H9 (cell line): ENCODE measurements around the gene PFN4. TPM values are rescaled to one million over a fixed set of nuclear protein-coding genes. Genes with fewer than 3 reads are reported as not detected.

Experiments used
- DNase-seq: peaks from one replicate; pipeline ENCODE4 v3.0.0-alpha.2; 2017
- H2AFZ ChIP-seq: one replicate; pipeline ENCODE4 v1.6.1; 2013; ENCODE audit warnings: mild to moderate bottlenecking, low read length, control low read depth, moderate library complexity
- H2AK5ac ChIP-seq: 2 replicates; pipeline ENCODE4 v1.6.1; 2013; ENCODE audit warnings: low read length, control low read depth, mixed read lengths; ENCODE audit not compliant: insufficient read length
- H2BK120ac ChIP-seq: one replicate; pipeline ENCODE4 v1.6.1; 2013; ENCODE audit warnings: low read depth, mild to moderate bottlenecking, low read length, control low read depth, inconsistent platforms; ENCODE audit not compliant: poor library complexity, severe bottlenecking
- H2BK12ac ChIP-seq: 2 replicates; pipeline ENCODE4 v1.6.1; 2013; ENCODE audit warnings: low read length, control low read depth, mixed read lengths, low read depth; ENCODE audit not compliant: insufficient read length
- H2BK15ac ChIP-seq: 2 replicates; pipeline ENCODE4 v1.6.1; 2013; ENCODE audit warnings: low read depth, low read length, control low read depth
- H2BK20ac ChIP-seq: one replicate; pipeline ENCODE4 v1.6.1; 2013; ENCODE audit warnings: low read depth, mild to moderate bottlenecking, low read length, control low read depth, inconsistent platforms; ENCODE audit not compliant: poor library complexity, severe bottlenecking
- H2BK5ac ChIP-seq: 2 replicates; pipeline ENCODE4 v1.6.1; 2013; ENCODE audit warnings: low read length, control low read depth, mixed read lengths; ENCODE audit not compliant: insufficient read length
- H3K14ac ChIP-seq: 2 replicates; pipeline ENCODE4 v1.6.1; 2013; ENCODE audit warnings: low read length, control low read depth; ENCODE audit not compliant: insufficient read depth
- H3K18ac ChIP-seq: 2 replicates; pipeline ENCODE4 v1.6.1; 2013; ENCODE audit warnings: low read depth, mild to moderate bottlenecking, mixed read lengths, low read length, control low read depth; ENCODE audit not compliant: insufficient read length
- H3K23ac ChIP-seq: 2 replicates; pipeline ENCODE4 v1.6.1; 2013; ENCODE audit warnings: low read length, control low read depth, mixed read lengths, low read depth; ENCODE audit not compliant: insufficient read length
- H3K23me2 ChIP-seq: 2 replicates; pipeline ENCODE4 v1.6.1; 2013; ENCODE audit warnings: low read depth, mild to moderate bottlenecking, mixed read lengths, low read length, control low read depth; ENCODE audit not compliant: insufficient read length, poor library complexity, severe bottlenecking
- H3K27ac ChIP-seq: 2 replicates; pipeline ENCODE4 v1.5.1; 2013; ENCODE audit warnings: low read length, control low read depth, mixed read lengths, low read depth; ENCODE audit not compliant: insufficient read length
- H3K27me3 ChIP-seq: 2 replicates; pipeline ENCODE4 v1.6.1; 2013; ENCODE audit warnings: low read length, control low read depth, inconsistent platforms; ENCODE audit not compliant: insufficient read depth
- H3K4ac ChIP-seq: 2 replicates; pipeline ENCODE4 v1.6.1; 2013; ENCODE audit warnings: low read depth, mild to moderate bottlenecking, control low read depth, inconsistent platforms, low read length, moderate library complexity
- H3K4me1 ChIP-seq: 2 replicates; pipeline ENCODE4 v1.6.1; 2013; ENCODE audit warnings: low read length, control low read depth, inconsistent platforms; ENCODE audit not compliant: insufficient read depth
- H3K4me2 ChIP-seq: 2 replicates; pipeline ENCODE4 v1.6.1; 2013; ENCODE audit warnings: low read length, control low read depth, mixed read lengths; ENCODE audit not compliant: insufficient read length, insufficient read depth
- H3K56ac ChIP-seq: 2 replicates; pipeline ENCODE4 v1.6.1; 2013; ENCODE audit warnings: low read depth, mild to moderate bottlenecking, mixed read lengths, low read length, control low read depth; ENCODE audit not compliant: insufficient read length
- H3K79me1 ChIP-seq: 2 replicates; pipeline ENCODE4 v1.6.1; 2013; ENCODE audit warnings: low read depth, mild to moderate bottlenecking, moderate library complexity, low read length, control low read depth, inconsistent platforms; ENCODE audit not compliant: insufficient read depth, poor library complexity, severe bottlenecking
- H3K79me2 ChIP-seq: 2 replicates; pipeline ENCODE4 v1.6.1; 2013; ENCODE audit warnings: low read length, control low read depth, inconsistent platforms; ENCODE audit not compliant: insufficient read depth
- H3K9ac ChIP-seq: 2 replicates; pipeline ENCODE4 v1.6.1; 2013; ENCODE audit warnings: low read length, control low read depth, mixed read lengths; ENCODE audit not compliant: insufficient read length; ENCODE audit errors: extremely low read depth
- H3K9me3 ChIP-seq: one replicate; pipeline ENCODE4 v1.6.1; 2013; ENCODE audit warnings: low read depth, low read length, inconsistent platforms; ENCODE audit not compliant: control insufficient read depth
- H3T11ph ChIP-seq: one replicate; pipeline ENCODE4 v1.6.1; 2013; ENCODE audit warnings: mild to moderate bottlenecking, low read length, control low read depth, inconsistent platforms
- H4K20me1 ChIP-seq: one replicate; pipeline ENCODE4 v1.6.1; 2013; ENCODE audit not compliant: control insufficient read depth, insufficient read length, insufficient read depth
- H4K5ac ChIP-seq: 2 replicates; pipeline ENCODE4 v1.6.1; 2013; ENCODE audit warnings: low read depth, mild to moderate bottlenecking, mixed read lengths, low read length, control low read depth; ENCODE audit not compliant: insufficient read length
- H4K8ac ChIP-seq: replicated peaks from 2 replicates; pipeline ENCODE4 v1.6.1; 2013; ENCODE audit warnings: low read length, control low read depth, mixed read lengths, low read depth; ENCODE audit not compliant: insufficient read length
- H4K91ac ChIP-seq: 2 replicates; pipeline ENCODE4 v1.6.1; 2013; ENCODE audit warnings: low read depth, mild to moderate bottlenecking, moderate library complexity, mixed read lengths, low read length, control low read depth; ENCODE audit not compliant: insufficient read length
- H3K27ac Mint-ChIP-seq, 3 experiments: 2 replicates in 2 of 3; 3 replicates in 1 of 3; pipeline ENCODE4 v1.8.0; 2020 to 2021; ENCODE audit warnings: mixed read lengths in 3 of 3, mild to moderate bottlenecking in 1 of 3, moderate library complexity in 1 of 3
- H3K27me3 Mint-ChIP-seq: 2 replicates; pipeline ENCODE4 v1.8.0; 2021; ENCODE audit warnings: low read depth, mild to moderate bottlenecking, moderate library complexity, mixed read lengths
- H3K36me3 Mint-ChIP-seq, 3 experiments: 2 replicates in 2 of 3; 3 replicates in 1 of 3; pipeline ENCODE4 v1.8.0; 2020 to 2021; ENCODE audit warnings: low read depth in 3 of 3, mixed read lengths in 3 of 3; ENCODE audit not compliant: insufficient read depth in 1 of 3
- H3K4me1 Mint-ChIP-seq, 2 experiments: 2 replicates each; pipeline ENCODE4 v1.8.0; 2020; ENCODE audit warnings: mixed read lengths in 2 of 2
- H3K4me3 Mint-ChIP-seq, 2 experiments: 2 replicates in 1 of 2; 3 replicates in 1 of 2; pipeline ENCODE4 v1.8.0; 2020 to 2021; ENCODE audit warnings: mild to moderate bottlenecking in 2 of 2, mixed read lengths in 2 of 2, moderate library complexity in 1 of 2
- H3K9me3 Mint-ChIP-seq, 2 experiments: 2 replicates in 1 of 2; 3 replicates in 1 of 2; pipeline ENCODE4 v1.8.0; 2020; ENCODE audit warnings: mild to moderate bottlenecking in 2 of 2, mixed read lengths in 2 of 2, moderate library complexity in 1 of 2
- CTCF ChIP-seq: fragments of 200-600 bp; sonication (generic); conservative IDR thresholded peaks from 3 replicates; pipeline ENCODE4 v1.8.0; 2021; ENCODE audit warnings: antibody characterized with exemption, mild to moderate bottlenecking
- WGBS: extraction: QIAGEN DNeasy Blood & Tissue Kit; methylation state at CpG from one replicate; pipeline ENCODE4 v1.1.7; 2013; ENCODE audit warnings: missing lambda C conversion rate, low lambda C conversion rate, mixed read lengths; ENCODE audit not compliant: insufficient read length; ENCODE audit errors: extremely low coverage; 5-methylcytosine and 5-hydroxymethylcytosine counted together
- total RNA-seq: library from RNA; stranded (reverse); gene quantifications from 2 replicates; pipeline ENCODE4 v1.2.1, GENCODE V29; 2021

PFN4 gene
- total RNA-seq, 1 experiment from 2014 or later = not detected

- WGBS = no CpG with 5 or more reads among the region's 6 CpGs
- Histone ChIP-seq H3K23me2 (peaks cover 11% of the 10 kb centered on the region), H3K56ac (no peak overlapping the region), H3K4me1 (peaks cover 3% of the 10 kb centered on the region; the same call in 1 of the 2 replicates), H4K91ac (no peak overlapping the region), H3K23ac (no peak overlapping the region), H2BK5ac (no peak overlapping the region), H3K79me1 (peaks cover 2% of the 10 kb centered on the region), H3K79me2 (no peaks in the 10 kb centered on the region; the same call in 1 of the 2 replicates), H2BK12ac (no peak overlapping the region), H4K20me1 (no peaks in the 10 kb centered on the region), H3K4me2 (no peak overlapping the region), H4K5ac (no peak overlapping the region), H2BK120ac (no peak overlapping the region), H3K18ac (no peak overlapping the region), H3K4ac (no peak overlapping the region), H2BK20ac (no peak overlapping the region), H3K14ac (no peak overlapping the region), H3K27me3 (no peaks in the 10 kb centered on the region), H3K27ac (no peak overlapping the region), H3K9ac (no peak overlapping the region), H3K9me3 (no peaks in the 10 kb centered on the region), H2BK15ac (no peak overlapping the region), H4K8ac (no peak overlapping the region), H2AFZ (no peak overlapping the region), H3T11ph (no peak overlapping the region), H2AK5ac (no peak overlapping the region)
- Mint-ChIP-seq H3K27me3 (no peaks in the 10 kb centered on the region), H3K4me1 (peaks cover 17 to 19% of the 10 kb centered on the region in 2 experiments), H3K9me3 (no peaks in the 10 kb centered on the region), H3K36me3 (peaks cover 21 to 40% (median 29%) of the 10 kb centered on the region in 3 experiments), H3K27ac (no peak overlapping the region), H3K4me3 (peak overlapping the region in 1 of 2 experiments; percentile 15; a peak in 1 of 5 replicates)
- no peak for DNase-seq
- TF ChIP-seq CTCF = no peak
Observed at GRCh38 chr2:24073816-24074215, 49.3 kb downstream of the PFN4 start.
